Measurements from ENCODE around the gene ACOX1. TPM values are rescaled to one million over a fixed set of nuclear protein-coding genes. Genes with fewer than 3 reads are reported as not detected.

Gene ACOX1
- total RNA-seq, 1 donor from 2014 or later: 52.9 TPM

GRCh38 chr17:76019833-76020467 is 41.0 kb upstream of the ACOX1 start:
- peaks cover 9% of the 10 kb centered on the region for H3K27me3 Mint-ChIP-seq (ENCODE audit: unreplicated experiment)
- no peaks in the 10 kb centered on the region for H3K36me3 Mint-ChIP-seq (ENCODE audit: unreplicated experiment)
- peaks cover 4% of the 10 kb centered on the region for H3K4me1 Mint-ChIP-seq (ENCODE audit: low read depth, unreplicated experiment)
- H3K27ac Mint-ChIP-seq (ENCODE audit: unreplicated experiment): no peak overlapping the region
- TF ChIP-seq CTCF (IDR thresholded peaks at IDR 0.05; ENCODE audit: partially characterized antibody, unreplicated experiment): no peak
- H3K4me3 Mint-ChIP-seq (ENCODE audit: unreplicated experiment): no peak overlapping the region
- H3K9me3 Mint-ChIP-seq (ENCODE audit: unreplicated experiment): peaks cover 4% of the 10 kb centered on the region
- no peak for DNase-seq

- H3K4me3 Mint-ChIP-seq (ENCODE audit: unreplicated experiment): no peak overlapping the region
- DNase-seq: no peak
- TF ChIP-seq CTCF (IDR thresholded peaks at IDR 0.05; ENCODE audit: partially characterized antibody, unreplicated experiment): no peak
- H3K9me3 Mint-ChIP-seq (ENCODE audit: unreplicated experiment): peaks cover 4% of the 10 kb centered on the region
- peaks cover 7% of the 10 kb centered on the region for H3K27me3 Mint-ChIP-seq (ENCODE audit: unreplicated experiment)
- no peaks in the 10 kb centered on the region for H3K4me1 Mint-ChIP-seq (ENCODE audit: low read depth, unreplicated experiment)
- H3K27ac Mint-ChIP-seq (ENCODE audit: unreplicated experiment): no peak overlapping the region
- H3K36me3 Mint-ChIP-seq (ENCODE audit: unreplicated experiment): no peaks in the 10 kb centered on the region
These were observed 39.8 kb upstream of the ACOX1 start for GRCh38 chr17:76018801-76019200.

GRCh38 chr17:76018340-76018680 is 39.3 kb upstream of the ACOX1 start:
- no peak overlapping the region for H3K4me3 Mint-ChIP-seq (ENCODE audit: unreplicated experiment)
- no peak for TF ChIP-seq CTCF (IDR thresholded peaks at IDR 0.05; ENCODE audit: partially characterized antibody, unreplicated experiment)
- peaks cover 7% of the 10 kb centered on the region for H3K27me3 Mint-ChIP-seq (ENCODE audit: unreplicated experiment)
- no peaks in the 10 kb centered on the region for H3K4me1 Mint-ChIP-seq (ENCODE audit: low read depth, unreplicated experiment)
- no peak overlapping the region for H3K27ac Mint-ChIP-seq (ENCODE audit: unreplicated experiment)
- no peaks in the 10 kb centered on the region for H3K36me3 Mint-ChIP-seq (ENCODE audit: unreplicated experiment)
- H3K9me3 Mint-ChIP-seq (ENCODE audit: unreplicated experiment): peaks cover 4% of the 10 kb centered on the region
- no peak for DNase-seq

- H3K9me3 Mint-ChIP-seq (ENCODE audit: unreplicated experiment): peaks cover 4% of the 10 kb centered on the region
- peaks cover 4% of the 10 kb centered on the region for H3K27me3 Mint-ChIP-seq (ENCODE audit: unreplicated experiment)
- no peak for TF ChIP-seq CTCF (IDR thresholded peaks at IDR 0.05; ENCODE audit: partially characterized antibody, unreplicated experiment)
- H3K27ac Mint-ChIP-seq (ENCODE audit: unreplicated experiment): no peak overlapping the region
- H3K4me3 Mint-ChIP-seq (ENCODE audit: unreplicated experiment): no peak overlapping the region
- no peaks in the 10 kb centered on the region for H3K36me3 Mint-ChIP-seq (ENCODE audit: unreplicated experiment)
- no peaks in the 10 kb centered on the region for H3K4me1 Mint-ChIP-seq (ENCODE audit: low read depth, unreplicated experiment)
- DNase-seq: no peak
These were observed 38.7 kb upstream of the ACOX1 start for GRCh38 chr17:76017481-76018339.

- Mint-ChIP-seq H3K4me3 (ENCODE audit: unreplicated experiment) (no peak overlapping the region), H3K27me3 (ENCODE audit: unreplicated experiment) (peaks cover 4% of the 10 kb centered on the region), H3K27ac (ENCODE audit: unreplicated experiment) (no peak overlapping the region), H3K9me3 (ENCODE audit: unreplicated experiment) (peaks cover 4% of the 10 kb centered on the region), H3K4me1 (ENCODE audit: low read depth, unreplicated experiment) (no peaks in the 10 kb centered on the region), H3K36me3 (ENCODE audit: unreplicated experiment) (peaks cover 1% of the 10 kb centered on the region)
- no peak for DNase-seq
- no peak for TF ChIP-seq CTCF (IDR thresholded peaks at IDR 0.05; ENCODE audit: partially characterized antibody, unreplicated experiment)
These were observed 35.9 kb upstream of the ACOX1 start for GRCh38 chr17:76014925-76015261.

All from glutamatergic neuron (in vitro differentiated cells).